ENCODE data around the gene PCSK5. TPM values are rescaled to one million over a fixed set of nuclear protein-coding genes. Genes with fewer than 3 reads are reported as not detected.

PCSK5 gene
- total and polyA plus RNA-seq, 2 donors (not counting 3 experiments of a cell fraction or from before 2014, with no cell fraction given), result 2.6 to 4.8 TPM

- no peaks in the 10 kb centered on the region for H4K20me1 ChIP-seq (replicated peaks; ENCODE audit: control insufficient read depth, extremely low read depth, insufficient read depth, low read length)
- H3K27ac ChIP-seq (ENCODE audit: insufficient read depth, low read depth, low read length), result no peak overlapping the region
- H3K9ac ChIP-seq (replicated peaks; ENCODE audit: extremely low read depth, insufficient read depth, low read length), result no peak overlapping the region
- ChIA-PET CTCF (interaction anchor here (1.4 kb wide), 1 partner anchor 317 kb away, joined by 5 read pairs; no protein-coding TSS in a partner anchor), POLR2A (no interaction called here)
- peaks cover 4 to 5% of the 10 kb centered on the region in 2 experiments for H3K27me3 ChIP-seq (ENCODE audit: control insufficient read depth in 2 of 2, insufficient read depth in 2 of 2, low read length in 2 of 2)
- dilution Hi-C loops (cut with MboI; ENCODE audit: extremely low pct_ligation_motif_present, low sequenced_read_pairs) (no loop called here), intact Hi-C loops (cut with micrococcal nuclease) (no loop called here)
- DNase-seq (ENCODE audit: low read depth, low spot score), result no peak
- no peaks in the 10 kb centered on the region for H3K4me1 ChIP-seq (ENCODE audit: control insufficient read depth, extremely low read depth, insufficient read depth, low read length)
- no peak overlapping the region for H3K4me2 ChIP-seq (ENCODE audit: insufficient read depth, low read length)
- no peak overlapping the region for H3K4me3 ChIP-seq (replicated peaks in 1 of 3; ENCODE audit: insufficient read depth in 1 of 3, low read depth in 1 of 3, low read length in 3 of 3)
- H3K36me3 ChIP-seq (ENCODE audit: control insufficient read depth in 2 of 2, extremely low read depth in 1 of 2, insufficient read depth in 2 of 2, low read length in 2 of 2), result no peaks in the 10 kb centered on the region
- BruUV-seq (replicated peaks), result no TSS peak
- no peaks in the 10 kb centered on the region for H3K79me2 ChIP-seq (ENCODE audit: control insufficient read depth, insufficient read depth, low read length)
- H2AFZ ChIP-seq (ENCODE audit: low read depth, low read length), result no peak overlapping the region
- H3K9me1 ChIP-seq (replicated peaks; ENCODE audit: control insufficient read depth, extremely low read depth, insufficient read depth, low read length), result no peaks in the 10 kb centered on the region
- TF ChIP-seq JUN (IDR thresholded peaks at IDR 0.05; ENCODE audit: borderline replicate concordance, insufficient read depth, insufficient read length, low read depth) (no peak), GATA2 (IDR thresholded peaks at IDR 0.05; ENCODE audit: insufficient read depth, insufficient read length, low read depth, low read length) (no peak), MAX (IDR thresholded peaks at IDR 0.05; ENCODE audit: insufficient read depth, insufficient read length) (no peak), MYC (IDR thresholded peaks at IDR 0.05; ENCODE audit: low read depth, low read length) (no peak), FOS (IDR thresholded peaks at IDR 0.05; ENCODE audit: borderline replicate concordance, insufficient read depth, low read length) (no peak), EZH2 (IDR thresholded peaks at IDR 0.05; ENCODE audit: borderline replicate concordance, low read depth, low read length, severe bottlenecking) (no peak), POLR2A (IDR thresholded peaks at IDR 0.05; ENCODE audit: low read depth, low read length) (no peak), POLR2AphosphoS5 (IDR thresholded peaks at IDR 0.05; ENCODE audit: insufficient read depth, low read depth, low read length) (no peak), CTCF (IDR thresholded peaks at IDR 0.05; ENCODE audit: extremely low read depth in 1 of 2, insufficient read depth in 1 of 2, low read depth in 1 of 2, low read length in 2 of 2) (no peak)
- no peak for FAIRE-seq
- no peaks in the 10 kb centered on the region for H3K9me3 ChIP-seq (replicated peaks; ENCODE audit: control insufficient read depth, insufficient read depth, low read length)
These were observed 406.3 kb downstream of the PCSK5 start for GRCh38 chr9:76296561-76297310.
